22Rv1 (cell line): ENCODE results near the gene OARD1.

ENCODE experiments used
- CTCF ChIP-seq: fragments of 450-650 bp; IDR thresholded peaks from 2 replicates; pipeline ENCODE4 v1.5.1; 2017; ENCODE audit warnings: mild to moderate bottlenecking
- ZFX ChIP-seq: fragments of 450-650 bp; IDR thresholded peaks from 2 replicates; pipeline ENCODE4 v1.6.1; 2017; ENCODE audit warnings: antibody characterized with exemption, borderline replicate concordance

- TF ChIP-seq CTCF (no peak), ZFX (no peak)
These were observed 21.6 kb downstream of the OARD1 start for GRCh38 chr6:41050536-41050935.
